ENCODE data around the gene TIAM1.

GRCh38 chr21:31185663-31186062 lies 158.4 kb downstream of the TIAM1 start:
- no peak for TF ChIP-seq CTCF (IDR thresholded peaks at IDR 0.05)
- TF ChIP-seq POLR2A (IDR thresholded peaks at IDR 0.05) = no peak

Data from lower leg skin (tissue), 3 donors.